NCI-H82 (cell line): Measurements from ENCODE around the gene DENND10.
A peak's percentile ranks its signal among the peaks of the same experiment; 100 is the strongest.
"Not testable (repeated sequence)": the region's sequence is repeated elsewhere in the genome, so short reads cannot be mapped to it uniquely, and the experiment has no call there.

Experiments
- DNase-seq: peaks from one replicate; lab custom pipeline; 2025; lab: John Stamatoyannopoulos, UW

DENND10 gene

DNA sequence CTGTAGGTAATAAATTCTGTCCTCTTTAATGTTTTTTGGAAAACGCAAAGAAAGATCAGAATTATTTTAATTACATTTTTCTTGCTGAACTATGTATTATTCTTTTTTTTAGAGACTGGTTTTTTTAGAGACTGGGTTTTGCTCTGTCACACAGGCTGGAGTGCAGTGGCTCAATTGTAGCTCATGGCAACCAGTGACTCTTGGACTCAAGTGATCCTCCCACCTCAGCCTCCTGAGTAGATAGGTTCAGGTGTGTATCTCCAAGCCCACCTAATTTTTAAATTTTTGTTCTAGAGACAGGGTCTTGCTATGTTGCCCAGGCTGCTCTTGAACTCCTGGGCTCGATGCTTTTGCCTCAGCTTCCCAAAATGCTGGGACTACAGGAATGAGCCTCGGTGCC, 5.3 kb upstream of the DENND10 start:
- no peak for DNase-seq

DNA sequence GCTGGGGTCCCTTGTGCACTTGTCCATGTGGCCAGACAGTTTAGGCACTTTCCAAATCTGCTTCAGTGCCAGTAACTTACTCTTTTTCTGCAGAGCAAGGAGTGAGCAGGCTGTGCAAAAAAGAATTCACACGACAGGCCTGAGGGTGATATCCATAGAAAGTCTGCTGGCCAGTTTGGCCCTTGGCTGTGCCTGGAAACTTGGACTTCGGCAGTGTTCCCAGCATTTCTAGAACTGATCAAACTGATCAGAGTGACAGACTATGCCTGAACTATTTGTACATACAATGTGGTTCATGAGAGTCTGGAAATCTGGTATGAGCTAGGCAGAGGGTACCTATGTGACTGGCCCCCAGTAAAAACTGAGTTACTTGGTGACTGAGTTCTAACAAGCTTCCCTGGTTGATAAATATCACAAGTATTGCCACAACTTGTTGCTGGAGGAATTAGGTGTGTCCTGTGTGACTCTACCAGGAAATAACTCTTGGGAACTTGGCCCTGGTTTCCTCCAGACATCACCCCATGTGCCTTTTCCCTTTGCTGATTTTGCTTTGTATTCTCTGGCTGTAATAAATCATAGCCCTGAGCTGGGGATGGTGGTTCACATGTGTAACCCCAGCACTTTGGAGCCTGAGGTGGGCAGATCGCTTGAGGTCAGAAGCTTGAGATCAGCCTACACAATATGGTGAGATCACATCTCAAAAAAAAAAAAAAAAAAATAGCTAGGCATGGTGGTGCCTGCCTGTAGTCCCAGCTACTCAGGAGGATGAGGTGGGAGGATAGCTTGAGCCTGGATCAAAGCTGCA, 3.3 kb upstream of the DENND10 start:
- DNase-seq, result no peak

DNA sequence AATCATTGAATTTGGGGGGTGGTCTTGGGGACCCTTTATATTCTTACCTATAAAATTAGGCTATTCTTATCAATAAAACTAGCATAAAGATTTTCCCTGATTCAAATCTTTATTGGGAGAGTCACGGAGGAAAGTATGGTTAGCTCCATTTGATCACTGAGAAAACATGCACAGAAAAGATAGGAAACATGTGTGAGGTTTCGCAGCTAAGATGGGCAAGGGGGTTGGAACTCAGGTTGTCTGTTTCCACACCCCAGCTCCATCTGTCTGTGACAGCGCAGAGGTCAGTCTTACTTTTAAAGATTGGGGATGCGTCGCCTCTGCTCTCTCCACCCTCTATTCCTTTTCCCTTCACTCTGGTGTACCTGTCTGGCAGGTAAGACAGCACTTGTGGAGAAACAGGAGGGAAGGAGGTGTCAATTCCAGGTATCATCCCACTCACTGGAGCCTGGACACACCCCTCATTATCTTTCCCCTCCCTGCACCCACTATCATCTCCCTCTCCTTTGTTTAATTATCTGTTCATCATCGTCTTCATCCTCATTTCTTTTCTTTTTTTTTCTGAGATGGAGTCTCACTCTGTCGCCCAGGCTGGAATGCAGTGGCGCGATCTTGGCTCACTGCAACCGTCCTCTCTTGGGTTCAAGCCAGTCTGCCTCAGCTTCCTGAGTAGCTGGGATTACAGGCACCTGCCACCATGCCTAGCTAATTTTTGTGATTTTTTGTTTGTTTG, 2.4 kb upstream of the DENND10 start:
- no peak for DNase-seq

DNA sequence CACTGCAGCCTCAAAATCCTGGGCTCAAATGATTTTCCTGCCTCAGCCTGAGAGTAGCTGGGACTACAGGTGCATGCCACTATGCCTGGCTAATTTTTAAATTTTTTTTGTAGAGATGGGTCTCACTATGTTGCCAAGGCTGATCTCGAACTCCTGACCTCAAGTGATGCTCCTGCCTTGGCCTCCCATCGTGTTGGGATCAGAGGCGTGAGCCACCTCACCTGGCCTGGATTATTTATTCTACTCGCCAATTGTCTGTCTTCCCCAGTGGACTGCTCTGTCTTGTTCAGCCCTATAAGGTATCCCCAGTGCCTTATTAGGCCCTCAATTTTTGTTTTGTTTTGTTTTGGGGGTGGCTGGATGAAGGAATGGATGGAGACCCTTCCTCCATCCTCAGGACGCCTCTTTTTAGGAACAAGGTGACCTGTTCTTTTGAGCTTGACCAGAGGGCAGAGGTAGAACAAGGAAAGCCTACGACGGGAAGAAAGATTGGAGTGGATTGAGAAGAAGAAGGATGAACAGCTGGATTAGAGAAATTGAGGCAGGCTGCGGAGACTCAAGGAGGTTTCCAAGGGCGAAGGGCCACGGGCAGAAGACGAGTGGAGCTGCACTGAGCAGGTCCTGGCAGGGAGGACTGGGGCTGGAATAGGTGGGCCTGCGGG, 541 bp upstream of the DENND10 start:
- no peak for DNase-seq

DNA sequence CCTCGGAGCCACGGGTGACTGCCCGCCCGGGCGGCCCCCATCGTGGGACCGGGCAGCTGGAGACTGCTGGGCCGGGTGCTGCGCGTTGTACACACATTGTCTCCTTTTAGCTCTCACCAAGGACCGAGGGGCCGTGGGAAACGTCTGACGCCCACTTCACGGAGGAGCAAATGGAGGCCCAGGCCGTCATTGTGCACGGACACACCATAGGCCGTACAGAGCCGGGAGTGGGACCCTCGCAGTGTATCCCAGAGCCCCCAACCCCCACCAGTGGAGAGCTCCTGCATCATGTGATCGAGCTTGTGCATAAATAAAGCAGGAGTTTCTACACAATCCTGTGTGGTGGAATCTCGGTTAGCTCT, 722 bp downstream of the DENND10 start:
- DNase-seq, result peak; percentile 47

DNA sequence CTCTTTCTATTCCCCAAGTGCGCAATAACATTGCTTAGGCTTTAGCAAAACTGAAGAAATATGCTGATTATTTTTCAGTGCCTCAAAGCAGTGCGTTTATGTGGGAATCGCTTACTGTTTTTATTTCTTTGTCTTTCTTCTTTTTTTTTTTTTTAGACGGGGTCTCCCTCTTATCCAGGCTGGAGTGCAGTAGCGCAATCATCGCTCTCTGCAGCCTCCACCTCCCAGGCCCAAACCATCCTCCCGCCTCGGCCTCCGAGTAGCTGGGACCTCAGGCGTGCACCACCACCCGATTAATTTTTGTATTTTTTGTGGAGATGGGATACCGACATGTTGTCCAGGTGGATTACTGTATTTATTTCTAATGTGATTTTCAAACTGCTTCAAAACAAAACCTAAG, 1.2 kb downstream of the DENND10 start:
- no peak for DNase-seq

DNA sequence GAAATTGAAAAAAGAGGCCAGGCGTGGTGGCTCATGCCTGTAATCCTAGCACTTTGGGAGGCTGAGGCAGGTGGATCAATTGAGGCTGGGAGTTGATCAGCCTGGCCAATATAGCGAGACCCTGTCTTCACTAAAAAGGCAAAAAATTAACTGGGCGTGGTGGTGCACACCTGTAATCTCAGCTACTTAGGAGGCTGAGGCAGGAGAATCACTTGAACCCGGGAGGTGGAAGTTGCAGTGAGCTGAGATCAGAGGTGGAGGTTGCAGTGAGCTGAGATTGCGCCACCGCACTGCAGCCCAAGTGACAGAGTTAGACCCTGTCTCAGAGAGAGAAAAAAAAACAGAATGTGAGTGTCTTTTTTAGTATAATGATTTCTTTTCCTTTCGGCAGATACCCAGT, 2.0 kb downstream of the DENND10 start:
- not testable (repeated sequence) for DNase-seq

DNA sequence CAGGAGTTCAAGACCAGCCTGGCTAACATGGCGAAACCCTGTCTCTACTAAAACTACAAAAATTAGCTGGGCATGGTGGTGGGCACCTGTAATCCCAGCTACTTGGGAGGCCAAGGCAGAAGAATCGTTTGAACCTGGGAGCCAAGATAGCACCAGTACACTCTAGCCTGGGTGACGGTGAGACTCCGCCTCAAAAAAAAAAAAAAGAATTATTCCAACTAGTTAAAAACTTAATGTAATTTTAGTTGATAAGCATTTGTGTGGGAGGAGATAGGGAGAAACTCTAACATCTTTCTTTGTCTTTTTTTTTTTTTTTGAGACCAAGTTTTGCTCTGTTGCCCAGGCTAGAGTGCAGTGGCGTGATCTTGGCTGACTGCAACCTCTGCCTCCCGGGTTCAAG, 3.2 kb downstream of the DENND10 start:
- DNase-seq, result not testable (repeated sequence)

DNA sequence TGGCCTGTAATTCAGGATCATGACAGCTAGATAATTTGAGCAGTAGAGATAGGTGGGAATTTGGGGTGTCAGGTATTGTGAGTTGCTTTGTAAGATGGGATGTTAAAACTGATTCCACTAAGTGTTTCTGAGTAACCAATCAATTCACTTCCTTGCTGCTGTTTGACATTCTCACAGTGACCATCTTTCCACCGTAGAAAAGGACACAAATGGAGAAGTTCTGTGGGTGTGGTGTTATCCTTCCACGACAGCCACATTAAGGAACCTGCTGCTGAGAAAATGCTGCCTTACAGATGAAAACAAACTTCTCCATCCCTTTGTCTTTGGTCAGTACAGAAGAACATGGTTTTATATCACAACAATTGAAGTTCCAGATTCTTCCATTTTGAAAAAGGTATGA, 3.9 kb downstream of the DENND10 start:
- not testable (repeated sequence) for DNase-seq

DNA sequence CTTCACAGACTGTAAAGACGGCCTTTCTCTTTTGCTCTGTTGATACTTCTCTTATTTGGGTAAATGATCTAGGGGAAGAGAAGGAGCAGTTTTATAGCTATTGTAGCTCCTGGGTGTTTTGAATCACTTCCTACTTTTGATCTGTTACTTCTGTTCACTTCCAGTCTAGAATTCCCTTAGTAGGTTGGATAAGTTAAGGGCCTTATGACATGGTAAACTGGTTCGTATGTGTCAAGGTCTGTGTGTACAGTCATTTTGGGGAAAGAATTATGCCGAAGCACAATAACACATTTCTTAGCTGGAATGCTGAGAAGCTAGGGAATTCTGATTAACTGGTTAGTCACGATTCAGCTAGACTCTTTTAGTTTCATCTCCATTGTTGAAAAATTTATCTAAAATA, 8.1 kb downstream of the DENND10 start:
- no peak for DNase-seq

DNA sequence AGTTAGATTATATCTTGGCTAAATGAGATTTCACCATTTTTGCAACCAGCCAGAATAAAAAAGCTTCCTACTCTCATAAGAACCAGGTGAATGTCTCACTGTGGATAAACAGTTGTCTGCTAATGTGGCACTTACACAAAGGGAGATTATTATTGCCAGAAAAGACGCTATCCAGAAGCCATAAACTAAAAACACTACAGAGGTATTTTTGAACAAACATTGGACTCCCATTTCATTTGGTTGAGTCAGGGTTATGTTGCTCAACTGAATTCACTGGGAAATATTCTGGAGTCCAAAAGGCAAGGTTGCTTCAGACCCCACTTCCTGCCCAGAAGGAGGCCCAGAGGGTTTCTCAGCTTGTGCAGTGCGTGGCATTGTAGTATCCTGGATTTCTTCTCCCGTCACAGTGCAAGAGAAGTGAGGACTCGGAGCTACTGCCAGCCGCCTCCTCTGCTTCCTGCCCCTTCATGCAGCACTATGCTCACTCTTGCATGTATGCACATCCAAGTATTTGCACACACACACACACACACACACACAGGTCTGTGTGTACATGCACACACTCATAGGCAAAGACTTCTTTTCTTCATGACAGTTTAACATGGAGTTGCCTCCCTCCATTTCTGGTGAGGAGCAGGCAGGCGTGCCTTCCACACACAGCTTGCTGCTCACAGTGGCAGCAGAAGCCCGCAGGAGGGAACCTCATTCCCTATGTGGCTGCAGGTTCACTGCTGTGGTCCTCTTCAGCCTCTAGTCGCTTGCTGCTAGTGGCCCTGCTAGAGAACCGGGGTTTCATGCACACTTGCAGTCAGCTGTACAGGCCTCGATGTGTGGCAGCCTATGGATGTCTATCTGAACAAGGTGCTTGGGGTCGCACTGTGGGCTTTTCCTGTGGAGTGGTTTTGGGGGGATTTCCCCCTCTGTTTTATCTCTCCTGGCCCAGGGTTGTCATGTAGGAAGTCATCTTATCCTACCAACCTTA, 10.1 kb downstream of the DENND10 start:
- DNase-seq, result no peak

DNA sequence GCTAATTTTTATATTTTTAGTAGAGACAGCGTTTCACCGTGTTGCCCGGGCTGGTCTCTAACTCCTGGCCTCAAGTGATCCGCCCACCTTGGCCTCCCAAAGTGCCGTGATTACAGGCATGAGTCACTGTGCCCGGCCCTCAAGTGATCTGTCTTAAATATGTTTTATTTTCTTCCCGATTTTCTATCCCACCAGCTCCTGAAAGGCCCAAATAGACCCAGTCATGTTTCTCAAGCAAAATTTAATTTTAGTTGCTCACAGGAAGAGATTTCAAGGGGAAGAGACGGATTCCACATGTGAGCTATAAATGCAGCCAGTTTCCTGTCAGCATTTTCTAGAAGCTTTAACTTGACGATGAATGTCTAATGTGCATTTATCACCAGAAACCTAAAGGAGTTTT, 12.0 kb downstream of the DENND10 start:
- DNase-seq, result no peak

DNA sequence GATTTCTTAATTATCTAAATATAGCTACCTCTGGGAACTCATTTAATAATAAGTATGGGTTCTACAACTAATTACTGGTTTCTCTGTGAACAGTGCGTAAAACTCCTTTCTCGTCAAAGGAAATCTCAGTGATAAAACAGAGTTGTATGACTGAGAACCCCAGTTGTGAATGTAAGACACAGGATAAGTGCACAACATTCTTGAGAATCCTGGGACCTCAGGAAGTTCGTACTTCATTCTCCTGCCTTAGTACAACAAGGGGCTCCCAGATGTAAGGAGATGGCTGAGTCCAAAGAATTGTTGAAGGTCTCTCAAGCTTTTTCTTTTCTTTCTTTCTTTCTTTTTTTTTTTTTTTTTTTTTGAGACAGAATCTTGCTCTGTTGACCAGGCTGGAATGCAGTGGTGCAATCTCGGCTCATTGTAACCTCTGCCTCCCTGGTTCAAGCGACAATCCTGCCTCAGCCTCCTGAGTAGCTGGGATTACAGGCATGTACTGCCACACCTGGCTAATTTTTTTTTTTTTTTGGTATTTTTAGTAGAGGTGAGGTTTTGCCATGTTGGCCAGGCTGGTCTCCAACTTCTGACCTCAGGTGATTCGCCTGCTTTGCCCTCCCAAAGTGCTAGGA, 12.5 kb downstream of the DENND10 start:
- no peak for DNase-seq

DNA sequence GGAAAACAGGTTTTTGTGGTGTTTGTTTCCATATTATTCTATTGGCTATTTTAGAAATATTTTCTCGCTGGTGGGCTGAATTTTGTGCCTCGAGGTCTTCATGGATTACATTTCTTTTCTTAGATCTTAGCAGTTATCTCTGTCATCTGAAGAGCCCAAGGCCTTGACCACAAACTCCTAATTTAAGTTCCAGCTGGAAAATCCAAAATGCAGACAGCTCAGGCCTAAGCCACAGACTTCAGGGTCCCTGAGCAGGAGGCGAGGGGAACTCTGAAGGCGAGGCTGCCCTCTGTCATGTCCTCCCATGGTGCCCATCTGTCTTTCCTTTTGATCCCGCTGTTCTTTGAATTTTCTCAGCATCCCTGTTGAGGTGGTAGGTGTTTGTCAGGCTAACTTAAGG, 14.3 kb downstream of the DENND10 start:
- peak; percentile 43 for DNase-seq

DNA sequence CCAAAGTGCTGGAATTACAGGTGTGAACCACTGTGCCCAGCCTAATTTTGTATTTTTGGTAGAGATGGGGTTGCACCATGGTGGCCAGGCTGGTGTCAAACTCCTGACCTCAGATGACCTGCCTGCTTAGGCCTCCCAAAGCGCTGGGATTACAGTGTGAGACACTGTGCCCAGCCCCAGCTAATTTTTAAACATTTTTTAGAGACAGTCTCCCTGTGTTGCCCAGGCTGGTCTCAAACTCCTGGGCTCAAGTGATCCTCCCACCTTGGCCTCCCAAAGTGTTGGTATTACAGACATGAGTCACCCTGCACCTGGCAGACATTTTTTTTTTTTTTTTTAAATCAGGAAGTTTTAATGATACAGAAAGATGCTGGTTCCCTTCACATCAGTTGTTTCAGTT, 15.5 kb downstream of the DENND10 start:
- DNase-seq, result no peak

DNA sequence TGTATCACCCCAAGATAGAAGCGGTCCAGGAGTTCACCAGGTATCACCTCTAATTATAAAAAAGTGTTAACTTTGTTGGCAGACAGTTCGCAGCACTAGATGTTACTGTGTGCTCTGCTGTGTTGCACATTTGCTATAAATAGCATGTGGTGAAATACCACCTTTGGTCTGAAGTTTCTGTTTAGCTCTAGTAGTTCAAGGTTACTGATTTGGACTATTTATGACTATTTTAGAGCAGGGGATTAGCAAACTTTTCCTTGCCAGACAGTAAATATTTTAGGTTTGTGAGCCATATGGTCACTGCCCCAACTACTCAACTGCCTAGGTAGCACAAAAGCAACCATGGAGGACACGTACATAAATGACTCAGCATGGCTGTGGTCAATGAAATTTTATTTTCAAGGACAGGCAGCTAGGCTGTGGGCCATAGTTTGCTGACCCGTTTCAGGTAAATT, 16.5 kb downstream of the DENND10 start:
- DNase-seq, result no peak

DNA sequence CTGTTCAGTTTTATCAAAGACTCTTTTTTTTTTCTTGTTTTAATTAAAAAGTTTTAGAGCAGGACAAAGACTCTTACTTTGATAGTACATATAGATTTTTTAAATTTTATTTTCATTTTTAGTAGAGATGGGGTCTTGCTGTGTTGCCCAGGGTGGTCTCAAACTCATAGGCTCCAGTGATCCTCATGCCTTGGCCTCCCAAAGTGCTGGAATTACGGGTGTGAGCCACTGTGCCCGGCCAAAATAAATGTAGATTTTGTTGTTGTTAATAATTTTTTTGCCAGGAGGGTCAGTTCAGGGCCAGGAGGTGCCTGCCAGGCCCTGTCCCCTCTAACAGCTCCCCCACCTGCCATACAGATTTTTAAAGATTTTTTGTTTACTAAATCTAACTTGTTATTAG, 17.0 kb downstream of the DENND10 start:
- DNase-seq, result no peak

DNA sequence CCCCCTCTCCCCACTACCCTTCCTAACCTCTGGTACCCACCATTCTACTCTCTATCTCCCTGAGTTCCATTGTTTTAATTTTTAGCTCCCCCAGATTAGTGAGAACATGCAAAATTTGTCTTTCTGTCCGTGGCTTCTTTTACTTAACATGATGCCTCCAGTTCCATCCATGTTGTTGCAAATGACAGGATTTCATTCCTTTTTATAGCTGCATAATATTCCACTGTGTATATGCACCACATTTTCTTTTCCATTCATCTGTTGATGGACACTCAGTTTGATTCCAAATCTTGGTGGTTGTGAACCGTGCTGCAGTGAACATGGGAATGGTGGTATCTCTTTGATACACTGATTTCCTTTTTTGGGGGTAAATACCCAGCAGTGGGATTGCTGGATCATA, 22.0 kb downstream of the DENND10 start:
- DNase-seq, result no peak

DNA sequence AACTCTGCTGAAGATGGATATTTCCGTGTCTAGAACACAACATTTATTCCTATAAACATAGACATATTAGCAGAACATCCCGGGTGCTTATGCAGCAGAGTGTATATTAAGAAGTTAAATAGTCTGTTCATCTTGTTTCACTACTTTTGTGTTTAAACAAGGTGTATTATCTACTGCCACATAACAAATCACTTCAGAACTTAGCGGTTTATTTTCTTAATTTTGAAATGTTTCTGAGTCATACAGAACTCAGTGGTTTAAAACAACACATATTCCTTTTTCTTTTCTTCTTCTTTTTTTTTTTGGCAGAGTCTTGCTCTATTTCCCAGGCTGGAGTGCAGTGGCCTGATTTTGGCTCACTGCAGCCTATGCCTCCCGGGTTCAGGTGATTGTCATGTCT, 25.8 kb downstream of the DENND10 start:
- DNase-seq, result no peak

DNA sequence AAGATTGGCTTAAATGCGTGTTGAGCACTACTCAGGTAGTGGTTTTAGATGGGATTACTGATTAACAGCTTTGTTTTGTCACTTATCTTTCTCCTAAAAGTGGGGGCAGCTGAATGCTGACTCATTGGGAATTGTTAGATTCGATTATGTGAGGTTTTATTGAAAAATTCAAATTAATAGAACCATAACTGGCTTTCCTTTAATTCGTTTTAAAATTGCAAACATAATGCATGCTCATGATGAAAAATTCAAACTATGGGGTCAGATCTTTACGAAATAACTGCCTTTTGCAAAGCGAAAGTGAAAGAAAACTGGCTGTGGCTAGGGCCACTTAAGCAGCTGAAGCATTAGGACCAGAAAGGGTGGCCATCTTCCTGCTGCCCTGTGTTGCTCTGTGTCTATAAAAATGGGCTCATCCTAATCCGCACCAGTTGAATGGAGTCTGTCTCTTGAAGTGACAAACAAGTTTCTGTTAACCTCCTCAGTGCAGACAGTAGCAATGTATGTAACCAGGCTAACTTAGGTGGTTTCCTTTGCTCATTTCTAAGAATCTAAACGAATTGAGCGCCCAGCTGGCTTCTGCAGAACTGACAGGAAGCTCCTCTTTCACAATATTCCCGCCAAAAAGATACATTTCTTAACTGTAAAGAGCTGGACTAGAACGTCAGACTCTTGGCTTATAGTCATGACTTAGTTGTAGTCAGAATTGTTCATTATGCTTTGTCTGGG, 27.8 kb downstream of the DENND10 start:
- peak; percentile 47 for DNase-seq
